Karpas-422 (cell line): ENCODE measurements around the gene RHEB. TPM values are rescaled to one million over a fixed set of nuclear protein-coding genes. Genes with fewer than 3 reads are reported as not detected.

Experiments used
- DNase-seq: peaks from one replicate; pipeline ENCODE4 v3.0.0-alpha.2; 2015
- H2AFZ ChIP-seq: fragments of 200-600 bp; sonication (generic); 2 replicates; pipeline ENCODE4 v1.6.1; 2014; ENCODE audit warnings: antibody characterized with exemption, low read length, mixed read lengths
- H3K27ac ChIP-seq: fragments of 200-600 bp; sonication (generic); 2 replicates; pipeline ENCODE4 v1.5.1; 2014; ENCODE audit warnings: mild to moderate bottlenecking, low read length, moderate library complexity
- H3K27me3 ChIP-seq: fragments of 200-600 bp; sonication (generic); 2 replicates; pipeline ENCODE4 v1.6.1; 2014; ENCODE audit warnings: low read length, mixed read lengths
- H3K36me3 ChIP-seq: fragments of 200-600 bp; sonication (generic); 2 replicates; pipeline ENCODE4 v1.6.1; 2014; ENCODE audit warnings: low read length, mixed read lengths; ENCODE audit not compliant: insufficient read depth
- H3K4me1 ChIP-seq: fragments of 200-600 bp; sonication (generic); 2 replicates; pipeline ENCODE4 v1.6.1; 2014; ENCODE audit warnings: mild to moderate bottlenecking, low read length, mixed read lengths
- H3K4me2 ChIP-seq: fragments of 200-600 bp; sonication (generic); 2 replicates; pipeline ENCODE4 v1.6.1; 2014; ENCODE audit warnings: low read length, low read depth, mild to moderate bottlenecking; ENCODE audit not compliant: poor library complexity, severe bottlenecking
- H3K4me3 ChIP-seq: fragments of 200-600 bp; sonication (generic); 2 replicates; pipeline ENCODE4 v1.5.1; 2014; ENCODE audit warnings: mild to moderate bottlenecking, antibody characterized with exemption, low read length, mixed read lengths
- H3K79me2 ChIP-seq: fragments of 200-600 bp; sonication (generic); 2 replicates; pipeline ENCODE4 v1.6.1; 2014; ENCODE audit warnings: mild to moderate bottlenecking, low read length, mixed read lengths
- H3K9ac ChIP-seq: fragments of 200-600 bp; sonication (generic); 2 replicates; pipeline ENCODE4 v1.6.0; 2014; ENCODE audit warnings: low read length
- H3K9me2 ChIP-seq: fragments of 200-600 bp; sonication (generic), shearing (Covaris generic); replicated peaks from 2 replicates; pipeline ENCODE4 v1.6.0; 2014; ENCODE audit warnings: mild to moderate bottlenecking, low read length, moderate library complexity; ENCODE audit not compliant: insufficient read depth
- H3K9me3 ChIP-seq: fragments of 300-700, 200-600 bp; sonication (generic); 2 replicates; pipeline ENCODE4 v1.6.1; 2014; ENCODE audit warnings: low read length, mixed read lengths
- H4K20me1 ChIP-seq: fragments of 200-600 bp; sonication (generic); 2 replicates; pipeline ENCODE4 v1.6.1; 2014; ENCODE audit warnings: mild to moderate bottlenecking, antibody characterized with exemption, low read length, low read depth; ENCODE audit not compliant: insufficient read depth
- total RNA-seq: library from RNA; depleted of rRNA; stranded (reverse); fragments of >200 nt; shearing (Covaris generic); gene quantifications from 2 replicates; pipeline ENCODE4 v1.2.3, GENCODE V29; 2014; ENCODE audit warnings: low replicate concordance

RHEB gene
- total RNA-seq, 1 experiment from 2014 or later = 47.5 TPM

DNA sequence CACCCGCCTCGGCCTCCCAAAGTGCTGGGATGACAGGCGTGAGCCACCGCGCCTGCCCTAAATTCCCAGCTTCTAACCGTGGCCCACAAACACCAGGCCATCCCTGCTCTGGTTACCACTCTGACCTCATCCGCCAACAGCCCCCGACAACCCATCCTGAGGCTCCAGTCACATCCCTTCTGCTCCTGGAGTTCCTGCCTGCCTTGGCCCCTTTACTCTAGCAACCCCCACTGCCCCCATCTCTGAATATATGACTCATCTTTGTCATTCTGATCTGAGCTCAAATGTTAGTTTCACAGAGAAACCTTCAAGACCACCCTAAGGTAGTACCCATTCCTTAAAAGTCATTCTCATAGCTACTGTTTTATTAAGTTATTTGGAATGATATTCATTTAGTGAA lies 26.6 kb downstream of the RHEB start:
- Histone ChIP-seq H3K4me3 (no peak overlapping the region), H3K4me2 (no peak overlapping the region), H3K4me1 (no peaks in the 10 kb centered on the region), H3K27ac (no peak overlapping the region), H3K27me3 (no peaks in the 10 kb centered on the region), H3K9me2 (no peaks in the 10 kb centered on the region), H3K9me3 (no peaks in the 10 kb centered on the region), H3K9ac (no peak overlapping the region), H3K79me2 (peaks cover 99% of the 10 kb centered on the region), H4K20me1 (peaks cover 35% of the 10 kb centered on the region), H2AFZ (no peak overlapping the region), H3K36me3 (peaks cover 18% of the 10 kb centered on the region; the same call in 1 of the 2 replicates)
- no peak for DNase-seq

GRCh38 chr7:151491859-151492258 lies 27.8 kb downstream of the RHEB start:
- H3K79me2 ChIP-seq = peaks cover 99% of the 10 kb centered on the region
- peaks cover 25% of the 10 kb centered on the region; the same call in 1 of the 2 replicates for H3K36me3 ChIP-seq

GRCh38 chr7:151490456-151491105 lies 29.1 kb downstream of the RHEB start:
- Histone ChIP-seq H3K4me1 (peaks cover 4% of the 10 kb centered on the region), H4K20me1 (peaks cover 22% of the 10 kb centered on the region), H3K27ac (no peak overlapping the region), H3K9ac (no peak overlapping the region), H3K4me2 (no peak overlapping the region), H3K36me3 (peaks cover 36% of the 10 kb centered on the region; the same call in 1 of the 2 replicates), H3K79me2 (peaks cover 99% of the 10 kb centered on the region), H3K27me3 (no peaks in the 10 kb centered on the region), H3K9me3 (no peaks in the 10 kb centered on the region), H3K9me2 (no peaks in the 10 kb centered on the region), H3K4me3 (no peak overlapping the region), H2AFZ (no peak overlapping the region)
- DNase-seq = no peak

More at GRCh38 chr7:151491859-151492258, 27.8 kb downstream of the RHEB start:
- Histone ChIP-seq H3K4me3 (no peak overlapping the region), H3K4me1 (no peaks in the 10 kb centered on the region), H3K9me3 (no peaks in the 10 kb centered on the region), H3K27me3 (no peaks in the 10 kb centered on the region), H3K27ac (no peak overlapping the region), H3K4me2 (no peak overlapping the region), H2AFZ (no peak overlapping the region), H3K9me2 (no peaks in the 10 kb centered on the region), H3K9ac (no peak overlapping the region), H4K20me1 (peaks cover 32% of the 10 kb centered on the region)
- no peak for DNase-seq

DNA sequence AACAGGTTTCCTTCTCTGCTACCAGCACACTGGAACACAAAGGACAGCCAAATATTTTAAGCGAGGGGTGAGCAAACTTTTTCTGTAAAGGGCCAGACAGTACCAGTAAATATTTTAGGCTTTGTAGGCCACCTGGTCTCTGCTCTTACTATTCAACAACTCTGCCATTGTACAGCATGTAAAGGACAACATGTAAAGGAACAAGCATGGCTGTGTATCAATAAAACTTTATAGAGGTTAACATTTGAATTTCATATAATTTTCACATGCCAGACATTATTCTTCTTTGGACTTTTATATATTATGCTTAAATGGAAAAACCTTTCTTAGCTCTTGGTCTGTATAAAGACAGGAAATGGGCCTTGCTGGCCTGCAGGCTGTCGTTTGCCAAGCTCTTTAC lies 30.2 kb downstream of the RHEB start:
- Histone ChIP-seq H3K4me2 (no peak overlapping the region), H4K20me1 (peaks cover 13% of the 10 kb centered on the region), H3K79me2 (peaks cover 99% of the 10 kb centered on the region), H3K27me3 (no peaks in the 10 kb centered on the region), H3K9ac (no peak overlapping the region), H3K9me3 (no peaks in the 10 kb centered on the region), H3K4me3 (no peak overlapping the region), H2AFZ (no peak overlapping the region), H3K9me2 (no peaks in the 10 kb centered on the region), H3K36me3 (peaks cover 47% of the 10 kb centered on the region; the same call in 1 of the 2 replicates), H3K27ac (no peak overlapping the region), H3K4me1 (peaks cover 7% of the 10 kb centered on the region)
- DNase-seq = no peak

DNA sequence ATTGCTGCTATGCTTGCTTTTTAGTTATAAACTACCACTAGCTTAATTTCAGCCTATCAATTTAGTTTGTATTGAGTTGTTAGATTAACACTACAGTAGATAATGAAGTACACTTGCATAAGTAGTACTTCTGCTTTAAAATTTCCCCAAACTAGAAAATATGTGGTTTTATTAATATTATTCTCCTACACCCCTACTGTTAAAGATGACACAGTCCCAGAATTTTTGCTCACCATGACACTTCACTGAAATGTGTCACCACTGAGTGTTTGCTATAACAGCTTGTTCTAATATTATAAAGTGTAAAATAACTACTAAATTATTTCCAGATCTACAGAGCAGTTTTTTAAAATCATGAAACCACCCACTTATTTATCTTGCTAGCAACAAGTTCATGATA lies 31.6 kb downstream of the RHEB start:
- H3K4me2 ChIP-seq = no peak overlapping the region
- H4K20me1 ChIP-seq = 0 out of 2 replicates have a peak, but pooled peaks cover 8% of the 10 kb centered on the region
- H3K4me1 ChIP-seq = peaks cover 7% of the 10 kb centered on the region
- no peak overlapping the region for H3K27ac ChIP-seq
- H3K9me2 ChIP-seq = no peaks in the 10 kb centered on the region
- H3K27me3 ChIP-seq = no peaks in the 10 kb centered on the region
- H3K9ac ChIP-seq = no peak overlapping the region
- H3K9me3 ChIP-seq = no peaks in the 10 kb centered on the region
- H3K4me3 ChIP-seq = no peak overlapping the region
- H2AFZ ChIP-seq = no peak overlapping the region
- peaks cover 99% of the 10 kb centered on the region for H3K79me2 ChIP-seq
- H3K36me3 ChIP-seq = peaks cover 51% of the 10 kb centered on the region; the same call in 1 of the 2 replicates
- no peak for DNase-seq

DNA sequence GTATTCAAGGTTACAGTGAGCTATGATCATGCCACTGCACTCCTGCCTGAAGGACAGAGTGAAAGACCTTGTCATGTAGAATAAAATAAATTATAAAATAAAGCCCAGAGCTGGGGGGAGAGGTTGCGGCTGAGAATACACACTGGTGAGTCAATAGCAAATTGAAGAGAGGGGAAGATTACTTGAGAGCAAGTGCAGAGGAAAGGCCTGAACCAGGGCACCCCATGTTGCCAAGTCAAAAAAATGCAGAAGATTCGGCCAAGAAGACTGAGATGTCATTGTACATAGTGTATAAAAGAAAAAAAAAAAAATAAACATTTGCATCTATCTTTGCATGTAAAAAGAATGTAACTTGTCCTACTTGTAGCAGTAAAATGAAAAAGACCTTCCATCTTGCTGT lies 32.5 kb downstream of the RHEB start:
- Histone ChIP-seq H3K27me3 (no peaks in the 10 kb centered on the region), H3K4me1 (peaks cover 7% of the 10 kb centered on the region), H3K4me3 (no peak overlapping the region), H2AFZ (no peak overlapping the region), H3K27ac (no peak overlapping the region), H3K79me2 (peaks cover 99% of the 10 kb centered on the region), H4K20me1 (0 out of 2 replicates have a peak, but pooled peaks cover 8% of the 10 kb centered on the region), H3K9me3 (no peaks in the 10 kb centered on the region), H3K9me2 (no peaks in the 10 kb centered on the region), H3K4me2 (no peak overlapping the region), H3K9ac (no peak overlapping the region), H3K36me3 (peaks cover 51% of the 10 kb centered on the region; the same call in 1 of the 2 replicates)
- no peak for DNase-seq

DNA sequence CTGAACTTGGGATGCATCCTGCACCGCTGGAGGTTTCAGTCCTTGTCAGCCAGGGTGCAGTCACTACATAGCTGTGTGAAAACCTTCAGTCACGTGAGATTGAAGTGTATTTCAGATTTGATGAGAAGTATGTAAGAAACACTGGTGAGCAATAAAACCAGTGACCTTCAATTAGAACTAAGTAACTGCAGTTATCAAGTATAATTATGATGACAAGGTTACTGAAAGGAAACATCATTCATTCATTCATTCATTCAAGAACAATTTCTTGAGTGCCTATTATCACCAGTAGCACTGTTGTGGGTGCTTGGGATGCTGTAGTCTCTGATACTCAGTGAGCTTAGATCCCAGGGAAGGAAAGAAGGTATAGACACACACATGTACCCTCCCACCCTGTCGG lies 33.6 kb downstream of the RHEB start:
- Histone ChIP-seq H3K4me3 (no peak overlapping the region), H3K9ac (no peak overlapping the region), H4K20me1 (0 out of 2 replicates have a peak, but pooled peaks cover 8% of the 10 kb centered on the region), H3K9me2 (no peaks in the 10 kb centered on the region), H3K4me1 (peaks cover 7% of the 10 kb centered on the region), H3K27me3 (no peaks in the 10 kb centered on the region), H3K27ac (no peak overlapping the region), H3K36me3 (peaks cover 51% of the 10 kb centered on the region; the same call in 1 of the 2 replicates), H2AFZ (no peak overlapping the region), H3K9me3 (no peaks in the 10 kb centered on the region), H3K79me2 (peaks cover 99% of the 10 kb centered on the region), H3K4me2 (no peak overlapping the region)
- no peak for DNase-seq

DNA sequence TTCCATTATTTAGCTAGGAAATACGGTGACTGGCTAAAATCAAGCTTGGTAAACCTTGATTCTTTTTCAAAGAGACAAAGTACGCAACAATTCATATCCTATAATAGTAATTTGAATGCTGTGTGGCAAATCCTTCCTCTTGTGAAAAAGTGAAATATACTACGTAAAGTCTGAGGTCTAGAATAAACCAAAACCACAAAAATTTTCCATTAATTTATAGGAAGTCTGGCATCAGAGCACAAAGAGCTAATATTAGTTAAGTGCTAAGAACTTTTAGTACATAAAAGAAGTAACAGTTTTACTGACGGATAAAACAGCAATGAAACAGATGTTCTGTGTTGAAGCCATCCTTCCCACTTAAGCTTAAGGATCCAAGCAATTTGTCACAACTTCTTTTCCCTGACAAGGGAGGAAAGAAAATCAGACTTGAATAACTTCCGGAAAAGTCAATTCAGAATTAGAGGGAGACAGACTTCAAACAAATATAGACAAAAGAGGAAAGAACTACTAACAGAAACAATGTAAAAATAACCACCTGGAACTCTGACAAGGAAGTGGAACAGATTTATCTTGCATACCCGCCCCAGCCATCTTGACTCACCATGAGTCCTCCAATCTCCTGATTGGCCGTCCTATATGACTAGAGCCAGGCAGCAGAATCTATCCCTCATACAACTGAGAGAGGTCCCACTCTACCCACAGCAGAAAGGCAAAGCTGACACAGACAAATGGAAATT lies 34.6 kb downstream of the RHEB start:
- peaks cover 47% of the 10 kb centered on the region; the same call in 1 of the 2 replicates for H3K36me3 ChIP-seq
- no peak overlapping the region for H3K27ac ChIP-seq
- peaks cover 7% of the 10 kb centered on the region for H3K4me1 ChIP-seq
- DNase-seq = no peak
- no peak overlapping the region for H3K4me2 ChIP-seq
- H3K9me2 ChIP-seq = no peaks in the 10 kb centered on the region
- H4K20me1 ChIP-seq = 0 out of 2 replicates have a peak, but pooled peaks cover 4% of the 10 kb centered on the region
- H3K79me2 ChIP-seq = peaks cover 98% of the 10 kb centered on the region
- H3K9ac ChIP-seq = no peak overlapping the region
- no peaks in the 10 kb centered on the region for H3K27me3 ChIP-seq
- no peak overlapping the region for H3K4me3 ChIP-seq
- H3K9me3 ChIP-seq = no peaks in the 10 kb centered on the region
- no peak overlapping the region for H2AFZ ChIP-seq
